MM.1S (cell line): ENCODE results near the gene SLC35E2B.

ENCODE experiments used
- DNase-seq: peaks from one replicate; pipeline ENCODE4 v3.0.0-alpha.2; 2015
- H2AFZ ChIP-seq: fragments of 300-600 bp; sonication (generic); 2 replicates; pipeline ENCODE4 v1.6.0; 2016; ENCODE audit warnings: antibody characterized with exemption, low read length
- H3F3A ChIP-seq: fragments of 300-600 bp; sonication (generic); 2 replicates; pipeline ENCODE4 v1.6.1; 2016; ENCODE audit warnings: mild to moderate bottlenecking, antibody characterized with exemption, low read length, moderate library complexity, mixed read lengths; ENCODE audit not compliant: insufficient read depth
- H3K27ac ChIP-seq: fragments of 300-600 bp; sonication (generic); 2 replicates; pipeline ENCODE4 v1.5.1; 2016; ENCODE audit warnings: mild to moderate bottlenecking, low read length
- H3K27me3 ChIP-seq: fragments of 300-600 bp; sonication (generic); replicated peaks from 2 replicates; pipeline ENCODE4 v1.6.0; 2016; ENCODE audit warnings: low read length; ENCODE audit not compliant: insufficient read depth
- H3K36me3 ChIP-seq: fragments of 300-600 bp; sonication (generic); replicated peaks from 2 replicates; pipeline ENCODE4 v1.6.1; 2016; ENCODE audit warnings: mild to moderate bottlenecking, low read length, mixed read lengths; ENCODE audit not compliant: insufficient read depth
- H3K4me1 ChIP-seq: fragments of 300-600 bp; sonication (generic); 2 replicates; pipeline ENCODE4 v1.6.1; 2016; ENCODE audit warnings: low read length, mixed read lengths
- H3K4me2 ChIP-seq: fragments of 300-600 bp; sonication (generic); 2 replicates; pipeline ENCODE4 v1.6.0; 2016; ENCODE audit warnings: low read depth, low read length
- H3K4me3 ChIP-seq: fragments of 300-600 bp; sonication (generic); 2 replicates; pipeline ENCODE4 v1.5.1; 2016; ENCODE audit warnings: low read length, mixed read lengths
- H3K79me2 ChIP-seq: fragments of 300-600 bp; sonication (generic); 2 replicates; pipeline ENCODE4 v1.6.1; 2016; ENCODE audit warnings: mixed run types, low read length, mixed read lengths
- H3K9ac ChIP-seq: fragments of 300-600 bp; sonication (generic); 2 replicates; pipeline ENCODE4 v1.6.1; 2016; ENCODE audit warnings: low read length, mixed read lengths
- H3K9me2 ChIP-seq: fragments of 300-600 bp; sonication (generic); replicated peaks from 2 replicates; pipeline ENCODE4 v1.6.1; 2016; ENCODE audit warnings: mild to moderate bottlenecking, low read length, mixed read lengths; ENCODE audit not compliant: insufficient read depth
- H3K9me3 ChIP-seq: fragments of 300-600 bp; sonication (generic); replicated peaks from 2 replicates; pipeline ENCODE4 v1.6.1; 2016; ENCODE audit warnings: mild to moderate bottlenecking, low read length, mixed read lengths; ENCODE audit not compliant: insufficient read depth
- H4K20me1 ChIP-seq: fragments of 300-600 bp; sonication (generic); 2 replicates; pipeline ENCODE4 v1.6.1; 2016; ENCODE audit warnings: mild to moderate bottlenecking, low read length, moderate library complexity, mixed read lengths; ENCODE audit not compliant: insufficient read depth
- CTCF ChIP-seq: fragments of 300-600 bp; sonication (generic); IDR thresholded peaks from 2 replicates; pipeline ENCODE4 v1.5.1; 2016; ENCODE audit warnings: antibody characterized with exemption, low read length, mixed read lengths
- EZH2 ChIP-seq: fragments of 300-600 bp; sonication (generic); optimal IDR thresholded peaks from 2 replicates; pipeline ENCODE3; 2017; ENCODE audit warnings: low read depth, mild to moderate bottlenecking, antibody characterized with exemption, low read length, mixed read lengths
- EZH2phosphoT487 ChIP-seq: fragments of 300-600 bp; sonication (generic); IDR thresholded peaks from 2 replicates; pipeline ENCODE4 v1.6.1; 2018; ENCODE audit warnings: antibody characterized with exemption, low read length

The SLC35E2B gene

GRCh38 chr1:1617925-1618324, 74.7 kb downstream of the SLC35E2B start:
- no peak for TF ChIP-seq CTCF
- TF ChIP-seq EZH2phosphoT487, result no peak
- TF ChIP-seq EZH2, result no peak
- no peak overlapping the region for H2AFZ ChIP-seq
- H3K9me3 ChIP-seq, result no peaks in the 10 kb centered on the region
- no peak for DNase-seq
- peaks cover 3% of the 10 kb centered on the region; the same call in 1 of the 2 replicates for H3F3A ChIP-seq
- no peak overlapping the region for H3K4me3 ChIP-seq
- H3K36me3 ChIP-seq, result no peaks in the 10 kb centered on the region
- H3K27ac ChIP-seq, result no peak overlapping the region
- no peak overlapping the region for H3K9ac ChIP-seq
- peaks cover 3% of the 10 kb centered on the region; the same call in 1 of the 2 replicates for H3K4me1 ChIP-seq
- no peak overlapping the region for H3K4me2 ChIP-seq
- peaks cover 23% of the 10 kb centered on the region for H3K79me2 ChIP-seq
- no peaks in the 10 kb centered on the region for H3K27me3 ChIP-seq
- H4K20me1 ChIP-seq, result no peaks in the 10 kb centered on the region
- no peaks in the 10 kb centered on the region for H3K9me2 ChIP-seq

GRCh38 chr1:1617516-1617915, 75.1 kb downstream of the SLC35E2B start:
- H3K79me2 ChIP-seq, result peaks cover 23% of the 10 kb centered on the region

GRCh38 chr1:1616838-1617237, 75.8 kb downstream of the SLC35E2B start:
- no peaks in the 10 kb centered on the region for H4K20me1 ChIP-seq
- no peak overlapping the region for H2AFZ ChIP-seq
- H3K4me3 ChIP-seq, result peak overlapping the region; percentile 87
- H3K36me3 ChIP-seq, result no peaks in the 10 kb centered on the region
- H3K9me2 ChIP-seq, result no peaks in the 10 kb centered on the region
- no peak for DNase-seq
- H3K27ac ChIP-seq, result no peak overlapping the region
- peaks cover 3% of the 10 kb centered on the region; the same call in 1 of the 2 replicates for H3K4me1 ChIP-seq
- no peak for TF ChIP-seq EZH2phosphoT487
- no peak for TF ChIP-seq CTCF
- TF ChIP-seq EZH2, result no peak
- no peak overlapping the region for H3K9ac ChIP-seq
- H3F3A ChIP-seq, result peaks cover 3% of the 10 kb centered on the region; the same call in 1 of the 2 replicates
- H3K4me2 ChIP-seq, result peak overlapping the region; percentile 97
- peaks cover 23% of the 10 kb centered on the region for H3K79me2 ChIP-seq
- H3K9me3 ChIP-seq, result no peaks in the 10 kb centered on the region
- H3K27me3 ChIP-seq, result no peaks in the 10 kb centered on the region

More at GRCh38 chr1:1617516-1617915, 75.1 kb downstream of the SLC35E2B start:
- H3K4me3 ChIP-seq, result no peak overlapping the region
- H2AFZ ChIP-seq, result no peak overlapping the region
- TF ChIP-seq EZH2, result no peak
- no peak for TF ChIP-seq CTCF
- TF ChIP-seq EZH2phosphoT487, result no peak
- no peak overlapping the region for H3K9ac ChIP-seq
- H3K27ac ChIP-seq, result no peak overlapping the region
- no peaks in the 10 kb centered on the region for H3K27me3 ChIP-seq
- H3K9me2 ChIP-seq, result no peaks in the 10 kb centered on the region
- no peaks in the 10 kb centered on the region for H3K36me3 ChIP-seq
- no peaks in the 10 kb centered on the region for H3K9me3 ChIP-seq
- no peaks in the 10 kb centered on the region for H4K20me1 ChIP-seq
- H3K4me1 ChIP-seq, result peaks cover 3% of the 10 kb centered on the region; the same call in 1 of the 2 replicates
- no peak overlapping the region for H3K4me2 ChIP-seq
- H3F3A ChIP-seq, result peaks cover 3% of the 10 kb centered on the region; the same call in 1 of the 2 replicates
- DNase-seq, result no peak
